ENCODE results near the gene IQSEC1.

DNA sequence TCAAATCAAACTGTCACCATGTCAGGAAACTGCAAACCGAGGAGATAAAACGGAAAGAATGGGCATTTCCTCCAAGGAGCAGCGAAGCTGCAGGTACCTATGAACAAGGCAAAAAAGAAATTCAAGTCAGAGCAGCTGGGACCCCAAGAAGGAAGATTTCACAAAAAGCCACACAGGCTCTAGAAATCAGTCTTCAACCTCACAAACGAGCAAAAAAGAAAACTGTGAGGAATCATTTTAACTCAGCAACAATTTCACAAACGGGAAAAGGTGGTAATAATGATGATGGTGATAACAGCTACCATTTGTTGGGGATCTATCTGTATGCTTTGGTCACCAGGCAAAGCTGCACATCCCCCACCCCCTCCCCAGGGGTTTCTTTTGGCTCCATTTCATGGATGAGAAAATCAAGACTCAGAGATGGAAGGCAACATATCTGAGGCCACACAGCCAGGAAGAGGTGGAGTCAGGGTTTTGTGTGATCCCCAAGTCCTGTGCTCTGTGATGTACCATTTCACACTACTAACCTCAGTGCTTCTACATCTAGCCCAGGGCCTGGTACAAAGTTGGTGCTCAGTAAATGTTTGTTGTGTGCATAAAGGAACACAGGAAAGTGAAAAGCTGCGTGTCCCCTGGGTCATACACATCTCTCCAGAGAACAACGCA is 109.9 kb downstream of the IQSEC1 start:
- TF ChIP-seq ESRRA (IDR thresholded peaks at IDR 0.05; ENCODE audit: borderline replicate concordance, low read length), result no peak
- TF ChIP-seq, protein P1, sequence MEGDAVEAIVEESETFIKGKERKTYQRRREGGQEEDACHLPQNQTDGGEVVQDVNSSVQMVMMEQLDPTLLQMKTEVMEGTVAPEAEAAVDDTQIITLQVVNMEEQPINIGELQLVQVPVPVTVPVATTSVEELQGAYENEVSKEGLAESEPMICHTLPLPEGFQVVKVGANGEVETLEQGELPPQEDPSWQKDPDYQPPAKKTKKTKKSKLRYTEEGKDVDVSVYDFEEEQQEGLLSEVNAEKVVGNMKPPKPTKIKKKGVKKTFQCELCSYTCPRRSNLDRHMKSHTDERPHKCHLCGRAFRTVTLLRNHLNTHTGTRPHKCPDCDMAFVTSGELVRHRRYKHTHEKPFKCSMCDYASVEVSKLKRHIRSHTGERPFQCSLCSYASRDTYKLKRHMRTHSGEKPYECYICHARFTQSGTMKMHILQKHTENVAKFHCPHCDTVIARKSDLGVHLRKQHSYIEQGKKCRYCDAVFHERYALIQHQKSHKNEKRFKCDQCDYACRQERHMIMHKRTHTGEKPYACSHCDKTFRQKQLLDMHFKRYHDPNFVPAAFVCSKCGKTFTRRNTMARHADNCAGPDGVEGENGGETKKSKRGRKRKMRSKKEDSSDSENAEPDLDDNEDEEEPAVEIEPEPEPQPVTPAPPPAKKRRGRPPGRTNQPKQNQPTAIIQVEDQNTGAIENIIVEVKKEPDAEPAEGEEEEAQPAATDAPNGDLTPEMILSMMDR (IDR thresholded peaks at IDR 0.05), result no peak
- TF ChIP-seq, protein P2, sequence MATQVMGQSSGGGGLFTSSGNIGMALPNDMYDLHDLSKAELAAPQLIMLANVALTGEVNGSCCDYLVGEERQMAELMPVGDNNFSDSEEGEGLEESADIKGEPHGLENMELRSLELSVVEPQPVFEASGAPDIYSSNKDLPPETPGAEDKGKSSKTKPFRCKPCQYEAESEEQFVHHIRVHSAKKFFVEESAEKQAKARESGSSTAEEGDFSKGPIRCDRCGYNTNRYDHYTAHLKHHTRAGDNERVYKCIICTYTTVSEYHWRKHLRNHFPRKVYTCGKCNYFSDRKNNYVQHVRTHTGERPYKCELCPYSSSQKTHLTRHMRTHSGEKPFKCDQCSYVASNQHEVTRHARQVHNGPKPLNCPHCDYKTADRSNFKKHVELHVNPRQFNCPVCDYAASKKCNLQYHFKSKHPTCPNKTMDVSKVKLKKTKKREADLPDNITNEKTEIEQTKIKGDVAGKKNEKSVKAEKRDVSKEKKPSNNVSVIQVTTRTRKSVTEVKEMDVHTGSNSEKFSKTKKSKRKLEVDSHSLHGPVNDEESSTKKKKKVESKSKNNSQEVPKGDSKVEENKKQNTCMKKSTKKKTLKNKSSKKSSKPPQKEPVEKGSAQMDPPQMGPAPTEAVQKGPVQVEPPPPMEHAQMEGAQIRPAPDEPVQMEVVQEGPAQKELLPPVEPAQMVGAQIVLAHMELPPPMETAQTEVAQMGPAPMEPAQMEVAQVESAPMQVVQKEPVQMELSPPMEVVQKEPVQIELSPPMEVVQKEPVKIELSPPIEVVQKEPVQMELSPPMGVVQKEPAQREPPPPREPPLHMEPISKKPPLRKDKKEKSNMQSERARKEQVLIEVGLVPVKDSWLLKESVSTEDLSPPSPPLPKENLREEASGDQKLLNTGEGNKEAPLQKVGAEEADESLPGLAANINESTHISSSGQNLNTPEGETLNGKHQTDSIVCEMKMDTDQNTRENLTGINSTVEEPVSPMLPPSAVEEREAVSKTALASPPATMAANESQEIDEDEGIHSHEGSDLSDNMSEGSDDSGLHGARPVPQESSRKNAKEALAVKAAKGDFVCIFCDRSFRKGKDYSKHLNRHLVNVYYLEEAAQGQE (IDR thresholded peaks at IDR 0.05), result no peak
- no peak for TF ChIP-seq EP300 (IDR thresholded peaks at IDR 0.05)
- TF ChIP-seq CEBPB (IDR thresholded peaks at IDR 0.05), result no peak
- no peak for TF ChIP-seq MAFK (IDR thresholded peaks at IDR 0.05; ENCODE audit: partially characterized antibody)

All from A549 (cell line).